ENCODE measurements around the gene GPR142. TPM values are rescaled to one million over a fixed set of nuclear protein-coding genes. Genes with fewer than 3 reads are reported as not detected.

The GPR142 gene
- total and polyA plus RNA-seq, 2 of the 13 experiments (the other 11 are each of a cell fraction or from before 2014, with no cell fraction given): not detected

GRCh38 chr17:74340470-74341023 lies 26.8 kb upstream of the GPR142 start (continued):
- TF ChIP-seq KLF15 (CRISPR knock-in tag; IDR thresholded peaks at IDR 0.05; ENCODE audit: borderline replicate concordance) (no peak), STAT5B (CRISPR knock-in tag; IDR thresholded peaks at IDR 0.05) (no peak), BCL6 (CRISPR knock-in tag; IDR thresholded peaks at IDR 0.05) (no peak), PRDM15 (CRISPR knock-in tag; IDR thresholded peaks at IDR 0.05) (no peak), EZH2 (conservative IDR thresholded peaks at IDR 0.05; ENCODE audit: low read depth, low read length) (no peak), HNF4A (CRISPR knock-in tag; IDR thresholded peaks at IDR 0.05) (peak; percentile 81), ZBTB1 (CRISPR knock-in tag; IDR thresholded peaks at IDR 0.05; ENCODE audit: borderline replicate concordance) (no peak), CBFB (CRISPR knock-in tag; IDR thresholded peaks at IDR 0.05) (no peak), ZNF615 (CRISPR knock-in tag; IDR thresholded peaks at IDR 0.05; ENCODE audit: borderline replicate concordance) (no peak), GZF1 (CRISPR knock-in tag; IDR thresholded peaks at IDR 0.05) (no peak), JUN (CRISPR knock-in tag; IDR thresholded peaks at IDR 0.05) (peak; percentile 60; the same call in 1 of the 2 replicates), TAF1 (CRISPR knock-in tag; IDR thresholded peaks at IDR 0.05) (no peak), ZIK1 (CRISPR knock-in tag; IDR thresholded peaks at IDR 0.05; ENCODE audit: borderline replicate concordance, low read depth) (no peak), THRA (CRISPR knock-in tag; IDR thresholded peaks at IDR 0.05; ENCODE audit: borderline replicate concordance) (peak; percentile 33; the same call in 1 of the 2 replicates), ZGPAT (CRISPR knock-in tag; IDR thresholded peaks at IDR 0.05) (no peak), MIER2 (CRISPR knock-in tag; IDR thresholded peaks at IDR 0.05) (no peak), ZNF510 (CRISPR knock-in tag; IDR thresholded peaks at IDR 0.05; ENCODE audit: low read depth) (no peak), FOXM1 (CRISPR knock-in tag; IDR thresholded peaks at IDR 0.05) (no peak)
- TF ChIP-seq, protein P1, sequence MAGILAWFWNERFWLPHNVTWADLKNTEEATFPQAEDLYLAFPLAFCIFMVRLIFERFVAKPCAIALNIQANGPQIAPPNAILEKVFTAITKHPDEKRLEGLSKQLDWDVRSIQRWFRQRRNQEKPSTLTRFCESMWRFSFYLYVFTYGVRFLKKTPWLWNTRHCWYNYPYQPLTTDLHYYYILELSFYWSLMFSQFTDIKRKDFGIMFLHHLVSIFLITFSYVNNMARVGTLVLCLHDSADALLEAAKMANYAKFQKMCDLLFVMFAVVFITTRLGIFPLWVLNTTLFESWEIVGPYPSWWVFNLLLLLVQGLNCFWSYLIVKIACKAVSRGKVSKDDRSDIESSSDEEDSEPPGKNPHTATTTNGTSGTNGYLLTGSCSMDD (CRISPR knock-in tag; IDR thresholded peaks at IDR 0.05): no peak
- TF ChIP-seq, protein P2, sequence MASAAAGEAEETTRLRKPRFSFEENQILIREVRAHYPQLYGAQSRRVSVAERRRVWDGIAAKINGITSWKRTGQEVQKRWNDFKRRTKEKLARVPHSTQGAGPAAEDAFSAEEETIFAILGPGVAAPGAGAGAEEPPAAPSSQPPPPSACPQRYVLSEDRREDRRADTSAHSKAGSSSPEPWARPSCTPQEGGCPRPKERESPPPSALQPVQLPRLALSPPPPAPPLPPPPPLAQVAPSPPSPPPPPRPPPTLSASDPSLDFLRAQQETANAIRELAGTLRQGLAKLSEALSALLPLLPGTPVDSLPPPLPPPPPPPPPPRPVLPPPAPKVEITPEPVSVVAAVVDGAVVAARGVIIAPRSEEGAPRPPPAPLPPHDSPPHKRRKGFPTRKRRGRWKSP (CRISPR knock-in tag; IDR thresholded peaks at IDR 0.05): no peak

Data from HepG2 (cell line).